ENCODE data around the gene AQP4. TPM values are rescaled to one million over a fixed set of nuclear protein-coding genes. Genes with fewer than 3 reads are reported as not detected.

The AQP4 gene
- total and polyA plus RNA-seq, 2 of the 13 experiments (the other 11 are each of a cell fraction or from before 2014, with no cell fraction given) = 0.20 to 0.62 TPM

DNA sequence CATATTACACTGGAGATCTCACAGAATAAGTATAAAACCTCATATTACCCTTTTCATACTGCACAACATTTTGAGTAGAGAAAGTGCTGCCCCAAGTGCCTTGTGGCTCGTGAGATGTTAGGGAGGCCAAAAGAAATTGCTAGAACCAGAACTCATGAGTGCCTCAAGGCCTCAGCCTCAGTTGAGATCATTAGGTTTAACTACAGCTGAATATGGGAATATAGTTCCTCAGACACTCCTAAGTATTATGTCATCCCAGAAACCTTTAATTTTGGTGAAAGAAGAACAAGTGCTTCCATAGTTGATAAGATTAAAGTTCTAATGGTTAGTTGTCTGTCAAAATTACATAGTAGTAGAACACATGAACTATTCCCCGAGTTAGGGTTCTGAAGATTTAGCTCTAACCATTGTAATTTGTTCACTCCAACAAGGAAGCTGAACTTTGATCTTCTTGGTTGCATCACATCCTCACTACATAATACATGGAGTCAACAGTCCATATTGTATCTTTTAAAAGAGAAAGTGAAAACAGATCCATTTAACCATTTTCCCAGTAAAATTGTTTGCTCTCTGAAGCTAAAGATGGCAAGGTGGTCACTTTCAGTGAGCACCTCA is 9.6 kb upstream of the AQP4 start (continued):
- TF ChIP-seq IKZF1 (IDR thresholded peaks at IDR 0.05) = no peak
- TF ChIP-seq, protein P1, sequence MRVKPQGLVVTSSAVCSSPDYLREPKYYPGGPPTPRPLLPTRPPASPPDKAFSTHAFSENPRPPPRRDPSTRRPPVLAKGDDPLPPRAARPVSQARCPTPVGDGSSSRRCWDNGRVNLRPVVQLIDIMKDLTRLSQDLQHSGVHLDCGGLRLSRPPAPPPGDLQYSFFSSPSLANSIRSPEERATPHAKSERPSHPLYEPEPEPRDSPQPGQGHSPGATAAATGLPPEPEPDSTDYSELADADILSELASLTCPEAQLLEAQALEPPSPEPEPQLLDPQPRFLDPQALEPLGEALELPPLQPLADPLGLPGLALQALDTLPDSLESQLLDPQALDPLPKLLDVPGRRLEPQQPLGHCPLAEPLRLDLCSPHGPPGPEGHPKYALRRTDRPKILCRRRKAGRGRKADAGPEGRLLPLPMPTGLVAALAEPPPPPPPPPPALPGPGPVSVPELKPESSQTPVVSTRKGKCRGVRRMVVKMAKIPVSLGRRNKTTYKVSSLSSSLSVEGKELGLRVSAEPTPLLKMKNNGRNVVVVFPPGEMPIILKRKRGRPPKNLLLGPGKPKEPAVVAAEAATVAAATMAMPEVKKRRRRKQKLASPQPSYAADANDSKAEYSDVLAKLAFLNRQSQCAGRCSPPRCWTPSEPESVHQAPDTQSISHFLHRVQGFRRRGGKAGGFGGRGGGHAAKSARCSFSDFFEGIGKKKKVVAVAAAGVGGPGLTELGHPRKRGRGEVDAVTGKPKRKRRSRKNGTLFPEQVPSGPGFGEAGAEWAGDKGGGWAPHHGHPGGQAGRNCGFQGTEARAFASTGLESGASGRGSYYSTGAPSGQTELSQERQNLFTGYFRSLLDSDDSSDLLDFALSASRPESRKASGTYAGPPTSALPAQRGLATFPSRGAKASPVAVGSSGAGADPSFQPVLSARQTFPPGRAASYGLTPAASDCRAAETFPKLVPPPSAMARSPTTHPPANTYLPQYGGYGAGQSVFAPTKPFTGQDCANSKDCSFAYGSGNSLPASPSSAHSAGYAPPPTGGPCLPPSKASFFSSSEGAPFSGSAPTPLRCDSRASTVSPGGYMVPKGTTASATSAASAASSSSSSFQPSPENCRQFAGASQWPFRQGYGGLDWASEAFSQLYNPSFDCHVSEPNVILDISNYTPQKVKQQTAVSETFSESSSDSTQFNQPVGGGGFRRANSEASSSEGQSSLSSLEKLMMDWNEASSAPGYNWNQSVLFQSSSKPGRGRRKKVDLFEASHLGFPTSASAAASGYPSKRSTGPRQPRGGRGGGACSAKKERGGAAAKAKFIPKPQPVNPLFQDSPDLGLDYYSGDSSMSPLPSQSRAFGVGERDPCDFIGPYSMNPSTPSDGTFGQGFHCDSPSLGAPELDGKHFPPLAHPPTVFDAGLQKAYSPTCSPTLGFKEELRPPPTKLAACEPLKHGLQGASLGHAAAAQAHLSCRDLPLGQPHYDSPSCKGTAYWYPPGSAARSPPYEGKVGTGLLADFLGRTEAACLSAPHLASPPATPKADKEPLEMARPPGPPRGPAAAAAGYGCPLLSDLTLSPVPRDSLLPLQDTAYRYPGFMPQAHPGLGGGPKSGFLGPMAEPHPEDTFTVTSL (CRISPR knock-in tag; IDR thresholded peaks at IDR 0.05; ENCODE audit: borderline replicate concordance) = peak; percentile 73; the same call in 1 of the 2 replicates
- TF ChIP-seq FOXJ3 (CRISPR knock-in tag; IDR thresholded peaks at IDR 0.05; ENCODE audit: borderline replicate concordance) = peak; percentile 44; the same call in 1 of the 2 replicates
- TF ChIP-seq AGO2 (optimal IDR thresholded peaks at IDR 0.05; ENCODE audit: low read depth, low read length) = no peak
- TF ChIP-seq ZNF644 (CRISPR knock-in tag; IDR thresholded peaks at IDR 0.05; ENCODE audit: low read depth) = peak; percentile 98
- TF ChIP-seq ZNF703 (CRISPR knock-in tag; IDR thresholded peaks at IDR 0.05; ENCODE audit: borderline replicate concordance) = no peak
- no peak for TF ChIP-seq EEA1 (CRISPR knock-in tag; IDR thresholded peaks at IDR 0.05; ENCODE audit: borderline replicate concordance)
- peak; percentile 81 for TF ChIP-seq ELF3 (CRISPR knock-in tag; IDR thresholded peaks at IDR 0.05)
- TF ChIP-seq CCDC6 (CRISPR knock-in tag; IDR thresholded peaks at IDR 0.05) = no peak
- TF ChIP-seq ZFP1 (CRISPR knock-in tag; IDR thresholded peaks at IDR 0.05) = no peak
- TF ChIP-seq, protein P2, sequence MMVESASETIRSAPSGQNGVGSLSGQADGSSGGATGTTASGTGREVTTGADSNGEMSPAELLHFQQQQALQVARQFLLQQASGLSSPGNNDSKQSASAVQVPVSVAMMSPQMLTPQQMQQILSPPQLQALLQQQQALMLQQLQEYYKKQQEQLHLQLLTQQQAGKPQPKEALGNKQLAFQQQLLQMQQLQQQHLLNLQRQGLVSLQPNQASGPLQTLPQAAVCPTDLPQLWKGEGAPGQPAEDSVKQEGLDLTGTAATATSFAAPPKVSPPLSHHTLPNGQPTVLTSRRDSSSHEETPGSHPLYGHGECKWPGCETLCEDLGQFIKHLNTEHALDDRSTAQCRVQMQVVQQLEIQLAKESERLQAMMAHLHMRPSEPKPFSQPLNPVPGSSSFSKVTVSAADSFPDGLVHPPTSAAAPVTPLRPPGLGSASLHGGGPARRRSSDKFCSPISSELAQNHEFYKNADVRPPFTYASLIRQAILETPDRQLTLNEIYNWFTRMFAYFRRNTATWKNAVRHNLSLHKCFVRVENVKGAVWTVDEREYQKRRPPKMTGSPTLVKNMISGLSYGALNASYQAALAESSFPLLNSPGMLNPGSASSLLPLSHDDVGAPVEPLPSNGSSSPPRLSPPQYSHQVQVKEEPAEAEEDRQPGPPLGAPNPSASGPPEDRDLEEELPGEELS (CRISPR knock-in tag; IDR thresholded peaks at IDR 0.05) = no peak
- TF ChIP-seq, protein P3, sequence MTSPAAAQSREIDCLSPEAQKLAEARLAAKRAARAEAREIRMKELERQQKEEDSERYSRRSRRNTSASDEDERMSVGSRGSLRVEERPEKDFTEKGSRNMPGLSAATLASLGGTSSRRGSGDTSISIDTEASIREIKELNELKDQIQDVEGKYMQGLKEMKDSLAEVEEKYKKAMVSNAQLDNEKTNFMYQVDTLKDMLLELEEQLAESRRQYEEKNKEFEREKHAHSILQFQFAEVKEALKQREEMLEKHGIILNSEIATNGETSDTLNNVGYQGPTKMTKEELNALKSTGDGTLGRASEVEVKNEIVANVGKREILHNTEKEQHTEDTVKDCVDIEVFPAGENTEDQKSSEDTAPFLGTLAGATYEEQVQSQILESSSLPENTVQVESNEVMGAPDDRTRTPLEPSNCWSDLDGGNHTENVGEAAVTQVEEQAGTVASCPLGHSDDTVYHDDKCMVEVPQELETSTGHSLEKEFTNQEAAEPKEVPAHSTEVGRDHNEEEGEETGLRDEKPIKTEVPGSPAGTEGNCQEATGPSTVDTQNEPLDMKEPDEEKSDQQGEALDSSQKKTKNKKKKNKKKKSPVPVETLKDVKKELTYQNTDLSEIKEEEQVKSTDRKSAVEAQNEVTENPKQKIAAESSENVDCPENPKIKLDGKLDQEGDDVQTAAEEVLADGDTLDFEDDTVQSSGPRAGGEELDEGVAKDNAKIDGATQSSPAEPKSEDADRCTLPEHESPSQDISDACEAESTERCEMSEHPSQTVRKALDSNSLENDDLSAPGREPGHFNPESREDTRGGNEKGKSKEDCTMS (CRISPR knock-in tag; conservative IDR thresholded peaks at IDR 0.05) = no peak
- 0 out of 2 replicates have a peak, but pooled peaks have one; percentile 16 for TF ChIP-seq NCOA2 (CRISPR knock-in tag; IDR thresholded peaks at IDR 0.05)
- TF ChIP-seq, protein P4, sequence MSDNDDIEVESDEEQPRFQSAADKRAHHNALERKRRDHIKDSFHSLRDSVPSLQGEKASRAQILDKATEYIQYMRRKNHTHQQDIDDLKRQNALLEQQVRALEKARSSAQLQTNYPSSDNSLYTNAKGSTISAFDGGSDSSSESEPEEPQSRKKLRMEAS (IDR thresholded peaks at IDR 0.05) = no peak
- TF ChIP-seq SP140L (CRISPR knock-in tag; IDR thresholded peaks at IDR 0.05; ENCODE audit: borderline replicate concordance) = no peak

Data from HepG2 (cell line).